ENCODE data around the gene TMEM95.

Gene TMEM95

DNA sequence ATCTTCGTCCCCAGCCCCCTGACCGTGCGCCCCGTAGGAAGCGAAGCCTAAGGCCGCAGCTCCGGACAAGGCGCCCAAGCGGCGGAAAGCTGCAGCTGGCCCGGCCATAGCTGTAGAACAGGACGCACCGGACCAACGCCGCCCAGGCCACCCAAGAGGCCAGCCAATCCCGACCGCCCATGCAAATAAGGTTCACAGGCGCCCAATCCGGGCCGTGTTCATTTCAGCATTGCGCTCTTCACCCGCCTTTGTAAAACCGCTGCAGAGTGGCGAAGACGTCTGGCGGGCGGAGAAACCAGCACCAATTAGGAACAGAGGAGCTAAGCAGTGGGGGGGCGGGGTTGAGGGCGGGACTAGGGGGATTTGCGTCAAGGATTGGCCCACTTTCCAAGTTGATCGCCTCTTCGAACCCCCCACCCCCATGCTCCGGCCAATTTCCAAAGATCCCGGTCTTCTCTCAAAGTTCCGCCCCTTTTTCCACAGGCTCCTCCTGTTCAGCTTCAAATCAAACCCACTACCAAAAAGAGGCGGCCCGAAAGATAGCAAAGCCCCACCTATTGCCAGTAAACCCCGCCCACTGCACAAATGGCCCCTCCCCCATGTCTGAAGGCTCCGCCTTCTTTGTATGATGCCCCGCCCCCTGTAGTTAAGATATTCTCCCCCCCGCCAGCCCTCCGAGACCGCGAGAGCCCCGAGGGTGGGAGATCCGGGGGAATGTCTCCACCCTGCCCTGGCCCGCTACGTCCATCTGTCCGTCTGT, 49.2 kb downstream of the TMEM95 start, which contains the start of gene TMEM256:
TSS of gene TMEM256 (minus strand) at position 121 of the 760 bp plus-strand sequence. CDS start at position 108, 13 bp downstream.
- peak; percentile 93 to 94 for DNase-seq (ENCODE audit: low read depth in 2 of 2)

DNA sequence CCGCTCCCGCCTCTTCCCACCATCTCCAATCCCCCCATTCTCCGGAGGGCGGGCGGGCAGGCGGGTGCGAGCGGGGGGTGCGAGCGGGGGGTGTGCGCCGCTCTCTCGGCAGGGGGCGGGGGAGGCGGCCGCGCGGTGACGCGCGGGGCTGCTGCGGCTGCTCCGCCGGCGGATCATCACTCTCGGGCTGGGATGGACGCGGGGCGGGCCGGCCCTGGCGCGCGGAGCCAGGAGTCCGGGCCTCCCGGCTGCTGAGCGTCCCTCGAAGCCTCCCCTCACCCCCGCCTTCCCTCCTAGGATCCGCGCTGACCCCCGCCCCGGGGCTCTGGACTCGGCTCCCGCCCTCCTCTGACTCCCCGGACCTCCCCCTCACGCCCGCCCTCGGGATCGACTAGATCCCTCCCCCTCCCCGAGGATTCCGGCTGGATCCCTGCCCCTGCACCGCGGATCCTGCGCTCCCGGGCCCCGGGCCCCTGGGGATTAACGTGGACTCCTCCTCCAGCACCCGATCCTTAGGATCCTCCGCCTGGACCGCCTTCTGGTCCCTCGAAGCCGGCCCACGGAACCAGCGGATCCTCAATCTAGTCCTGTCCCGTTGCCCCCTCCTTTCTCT, 49.9 kb downstream of the TMEM95 start:
- DNase-seq (ENCODE audit: low read depth in 2 of 2), result peak in 1 of 2 donors; percentile 69

DNA sequence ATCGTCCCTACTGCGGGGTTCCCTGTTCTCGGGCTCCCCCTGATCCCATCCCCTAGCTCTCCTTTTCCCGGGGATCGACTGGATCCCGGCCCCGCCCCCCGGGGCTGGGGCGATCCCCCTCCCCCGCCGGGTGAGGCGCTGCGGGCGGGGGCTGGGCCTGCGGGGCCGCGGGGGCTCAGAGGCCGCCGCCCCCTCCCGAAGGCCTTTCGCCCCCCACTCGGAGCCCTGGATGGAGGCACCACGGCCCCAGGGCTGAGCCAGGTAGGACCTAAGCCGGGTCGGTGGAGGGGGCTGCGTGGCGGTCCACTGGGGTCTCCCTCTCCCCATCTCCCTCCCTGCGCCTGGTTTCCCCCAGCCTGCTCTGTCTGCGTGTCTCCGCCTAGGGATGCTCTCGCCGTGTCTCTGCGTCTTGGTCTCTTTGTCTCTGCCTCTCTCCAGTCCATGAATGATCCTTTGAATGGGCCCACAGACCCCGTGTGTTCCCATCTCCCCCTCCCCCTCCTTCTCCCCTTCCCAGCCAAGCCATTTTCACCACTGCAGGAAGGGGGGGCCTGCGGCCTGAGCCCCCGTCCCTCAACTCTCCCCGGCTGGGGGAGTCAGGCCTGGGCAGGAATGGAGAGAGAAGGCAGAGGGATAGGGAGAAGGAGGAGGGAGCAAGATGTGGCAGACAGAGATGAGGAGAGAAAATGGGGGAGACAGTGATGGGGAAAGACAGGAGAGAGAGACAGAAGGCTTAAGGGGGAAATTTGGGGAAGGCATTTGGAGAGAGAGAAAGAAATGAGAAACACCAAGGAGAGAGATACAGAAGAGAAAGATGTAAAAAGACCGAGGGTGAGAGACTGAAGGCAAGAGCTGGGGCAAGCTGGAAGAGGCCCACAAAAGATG, 50.6 kb downstream of the TMEM95 start:
- DNase-seq (ENCODE audit: low read depth in 2 of 2), result no peak

DNA sequence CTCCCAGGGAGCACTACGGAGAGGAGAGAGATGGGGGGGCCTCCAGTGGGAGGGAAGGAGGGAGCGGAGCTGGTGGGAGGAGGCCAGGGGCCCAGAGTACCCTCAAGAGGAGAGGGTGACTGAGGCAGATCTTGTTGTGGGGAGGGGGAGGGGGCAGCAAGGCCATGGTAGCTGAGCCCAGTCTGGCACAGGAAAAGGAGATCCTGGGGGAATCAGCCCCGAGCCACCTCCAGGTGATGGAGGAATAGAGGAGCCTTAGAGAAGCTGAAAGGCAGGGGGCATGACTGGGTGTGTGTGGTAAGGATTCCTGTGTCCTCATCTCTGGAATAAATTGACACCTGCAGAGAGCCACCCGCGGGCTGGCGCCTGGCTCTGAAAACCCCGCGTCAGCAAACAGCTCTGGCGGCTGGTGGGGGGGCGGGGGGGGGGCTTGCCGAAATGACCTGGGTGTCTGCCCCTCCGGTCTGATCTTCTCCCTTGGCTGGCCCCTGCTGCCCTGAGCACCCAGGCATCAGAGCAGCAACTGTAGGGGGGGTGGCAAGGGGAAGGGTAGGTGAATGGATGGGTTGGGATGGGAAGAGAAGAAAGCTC, 51.4 kb downstream of the TMEM95 start:
- DNase-seq (ENCODE audit: low read depth in 2 of 2), result no peak

All from stimulated activated CD8-positive, alpha-beta memory T cell treated with anti-CD3 and anti-CD28 coated beads, Interleukin-7, amount 100 ng/mL, for 4 hours (primary cell).